Caco-2 (cell line): ENCODE results near the gene ARSB. TPM values are rescaled to one million over a fixed set of nuclear protein-coding genes. Genes with fewer than 3 reads are reported as not detected.

Experiments
- BruUV-seq: library from RNA; stranded (reverse); fragments of 400-500 nt; replicated peaks from 2 replicates; lab custom pipeline; 2021; lab: Mats Ljungman, UMichigan
- CTCF ChIA-PET: fragments of 300-600 bp; sonication (Branson Sonifier 250); formaldehyde crosslinking; loops from one replicate; lab custom pipeline; 2022; ENCODE audit warnings: antibody characterized with exemption; lab: Charles Lee
- POLR2A ChIA-PET: fragments of 300-600 bp; sonication (Branson Sonifier 250); formaldehyde crosslinking; loops from one replicate; lab custom pipeline; 2022; ENCODE audit warnings: antibody characterized with exemption; lab: Charles Lee
- DNase-seq, 2 experiments: peaks; one replicate each; pipeline versions ENCODE4 v3.0.0 to v3.0.0-alpha.2; 2020 to 2022
- H3K27me3 ChIP-seq: replicated peaks from 2 replicates; pipeline ENCODE4 v1.6.0; 2011; ENCODE audit warnings: low read length; ENCODE audit not compliant: control insufficient read depth, insufficient read depth
- H3K36me3 ChIP-seq: 2 replicates; pipeline ENCODE4 v1.5.1; 2011; ENCODE audit warnings: low read length; ENCODE audit not compliant: control insufficient read depth, insufficient read depth
- H3K4me1 ChIP-seq: fragments of 250-450 bp; sonication (Bioruptor Pico); 2 replicates; pipeline ENCODE4 v1.5.1; 2020; ENCODE audit warnings: mild to moderate bottlenecking
- H3K4me3 ChIP-seq: 2 replicates; pipeline ENCODE4 v1.5.1; 2011; ENCODE audit warnings: low read depth, mild to moderate bottlenecking, control low read depth, low read length
- H3K9me3 ChIP-seq: fragments of 250-450 bp; sonication (Bioruptor Pico); 2 replicates; pipeline ENCODE4 v1.5.1; 2020; ENCODE audit warnings: mild to moderate bottlenecking, moderate library complexity
- H3K27ac Mint-ChIP-seq: one replicate; pipeline ENCODE4 v1.8.0; 2022; ENCODE audit warnings: mixed read lengths; ENCODE audit not compliant: unreplicated experiment
- H3K27me3 Mint-ChIP-seq: one replicate; pipeline ENCODE4 v1.8.0; 2022; ENCODE audit warnings: mixed read lengths; ENCODE audit not compliant: insufficient read depth, unreplicated experiment
- H3K36me3 Mint-ChIP-seq: one replicate; pipeline ENCODE4 v1.8.0; 2022; ENCODE audit warnings: mild to moderate bottlenecking, mixed read lengths; ENCODE audit not compliant: insufficient read depth, unreplicated experiment
- H3K4me1 Mint-ChIP-seq: one replicate; pipeline ENCODE4 v1.8.0; 2022; ENCODE audit warnings: low read depth, mixed read lengths; ENCODE audit not compliant: unreplicated experiment
- H3K4me3 Mint-ChIP-seq: one replicate; pipeline ENCODE4 v1.8.0; 2022; ENCODE audit warnings: mild to moderate bottlenecking, moderate library complexity, mixed read lengths; ENCODE audit not compliant: unreplicated experiment
- H3K9me3 Mint-ChIP-seq: one replicate; pipeline ENCODE4 v1.8.0; 2022; ENCODE audit warnings: mixed read lengths; ENCODE audit not compliant: unreplicated experiment
- intact Hi-C: fragments of 100-400 bp; cut with micrococcal nuclease; formaldehyde crosslinking; loops from one replicate; pipeline ENCODE4 v1.10.0; 2022; ENCODE audit not compliant: unreplicated experiment
- total RNA-seq: library from RNA; stranded (reverse); gene quantifications from 2 replicates; pipeline ENCODE4 v1.2.3, GENCODE V29; 2022
- TF ChIP-seq, protein P1 (sequence below), 2 experiments: fragments of 200-600 bp in 1 of 2; IDR thresholded peaks; 1 replicate in 1 of 2; 2 replicates in 1 of 2; pipeline versions ENCODE4 v1.5.1 to v1.8.0; 2011 to 2022; ENCODE audit warnings: antibody characterized with exemption in 1 of 2, control low read depth in 1 of 2, inconsistent platforms in 1 of 2, low read depth in 1 of 2, low read length in 1 of 2, mild to moderate bottlenecking in 1 of 2, moderate library complexity in 1 of 2; ENCODE audit not compliant: insufficient read depth in 1 of 2, severe bottlenecking in 1 of 2, unreplicated experiment in 1 of 2

The ARSB gene
- total RNA-seq, 1 experiment from 2014 or later: 17.4 TPM

DNA sequence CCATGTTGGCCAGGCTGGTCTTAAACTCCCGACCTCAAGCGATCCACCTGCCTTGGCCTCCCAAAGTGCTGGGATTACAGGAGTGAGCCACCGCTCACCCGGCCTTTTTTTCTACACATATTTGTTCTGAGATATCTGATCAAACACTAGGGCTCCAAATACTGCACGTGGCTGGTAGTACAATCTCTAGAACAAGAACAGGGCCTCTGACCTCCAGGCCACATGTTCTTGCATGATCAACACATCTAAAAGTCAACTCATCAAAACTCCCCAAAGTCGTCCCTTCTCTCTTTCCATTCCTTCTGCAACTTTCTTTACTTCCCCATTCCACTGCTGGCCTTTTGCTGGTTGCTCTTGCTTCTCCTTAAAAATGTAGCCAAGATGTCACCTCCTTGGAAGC, 223.3 kb downstream of the ARSB start:
- POLR2A ChIA-PET: no interaction called here
- H3K4me1 Mint-ChIP-seq: peaks cover 67% of the 10 kb centered on the region

DNA sequence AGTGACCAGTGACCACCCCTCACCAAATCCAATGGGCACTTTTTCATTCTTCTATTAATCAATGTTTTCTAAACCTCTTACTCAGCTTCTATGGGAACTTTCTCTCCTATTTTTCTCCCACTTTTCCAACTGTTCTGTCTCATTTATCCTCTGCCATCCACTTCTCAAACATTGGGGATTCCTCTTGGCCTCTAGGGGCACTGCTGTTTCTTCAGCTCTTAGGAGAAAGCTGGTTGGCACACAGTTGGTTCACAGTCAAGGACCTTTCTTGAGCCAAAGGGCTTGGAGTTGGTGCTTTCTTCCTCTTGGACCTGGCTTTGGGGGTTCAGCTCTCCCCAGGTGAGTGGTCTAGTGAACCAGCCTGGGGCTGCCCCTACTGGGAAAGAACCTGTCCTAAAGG, 224.3 kb downstream of the ARSB start:
- no peak overlapping the region for H3K4me3 ChIP-seq
- TF ChIP-seq, protein P1, sequence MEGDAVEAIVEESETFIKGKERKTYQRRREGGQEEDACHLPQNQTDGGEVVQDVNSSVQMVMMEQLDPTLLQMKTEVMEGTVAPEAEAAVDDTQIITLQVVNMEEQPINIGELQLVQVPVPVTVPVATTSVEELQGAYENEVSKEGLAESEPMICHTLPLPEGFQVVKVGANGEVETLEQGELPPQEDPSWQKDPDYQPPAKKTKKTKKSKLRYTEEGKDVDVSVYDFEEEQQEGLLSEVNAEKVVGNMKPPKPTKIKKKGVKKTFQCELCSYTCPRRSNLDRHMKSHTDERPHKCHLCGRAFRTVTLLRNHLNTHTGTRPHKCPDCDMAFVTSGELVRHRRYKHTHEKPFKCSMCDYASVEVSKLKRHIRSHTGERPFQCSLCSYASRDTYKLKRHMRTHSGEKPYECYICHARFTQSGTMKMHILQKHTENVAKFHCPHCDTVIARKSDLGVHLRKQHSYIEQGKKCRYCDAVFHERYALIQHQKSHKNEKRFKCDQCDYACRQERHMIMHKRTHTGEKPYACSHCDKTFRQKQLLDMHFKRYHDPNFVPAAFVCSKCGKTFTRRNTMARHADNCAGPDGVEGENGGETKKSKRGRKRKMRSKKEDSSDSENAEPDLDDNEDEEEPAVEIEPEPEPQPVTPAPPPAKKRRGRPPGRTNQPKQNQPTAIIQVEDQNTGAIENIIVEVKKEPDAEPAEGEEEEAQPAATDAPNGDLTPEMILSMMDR (IDR thresholded peaks at IDR 0.05; ENCODE audit: insufficient read depth in 1 of 2, low read depth in 1 of 2, low read length in 1 of 2, severe bottlenecking in 1 of 2, unreplicated experiment in 1 of 2): peak; percentile 17 to 25
- H3K27me3 ChIP-seq: no peaks in the 10 kb centered on the region
- peak overlapping the region; percentile 11 for H3K27ac Mint-ChIP-seq
- intact Hi-C loops: no loop called here
- ChIA-PET POLR2A (no interaction called here), CTCF (no interaction called here)
- H3K36me3 Mint-ChIP-seq: peaks cover 6% of the 10 kb centered on the region
- H3K36me3 ChIP-seq: no peaks in the 10 kb centered on the region
- DNase-seq: no peak
- H3K4me3 Mint-ChIP-seq: no peak overlapping the region
- no peaks in the 10 kb centered on the region for H3K27me3 Mint-ChIP-seq
- H3K9me3 ChIP-seq: no peaks in the 10 kb centered on the region
- peaks cover 57% of the 10 kb centered on the region for H3K4me1 Mint-ChIP-seq
- no TSS peak for BruUV-seq
- H3K9me3 Mint-ChIP-seq: peaks cover 12% of the 10 kb centered on the region
- peaks cover 41% of the 10 kb centered on the region for H3K4me1 ChIP-seq

More for the DNA sequence above, 223.3 kb downstream of the ARSB start:
- Mint-ChIP-seq H3K27ac (no peak overlapping the region), H3K36me3 (peaks cover 6% of the 10 kb centered on the region), H3K27me3 (no peaks in the 10 kb centered on the region), H3K4me3 (no peak overlapping the region), H3K9me3 (peaks cover 12% of the 10 kb centered on the region)
- CTCF ChIA-PET: no interaction called here
- Histone ChIP-seq H3K4me3 (no peak overlapping the region), H3K9me3 (no peaks in the 10 kb centered on the region), H3K4me1 (peaks cover 44% of the 10 kb centered on the region), H3K27me3 (no peaks in the 10 kb centered on the region), H3K36me3 (no peaks in the 10 kb centered on the region)
- no TSS peak for BruUV-seq
- DNase-seq: no peak
- TF ChIP-seq, protein P1 (IDR thresholded peaks at IDR 0.05; ENCODE audit: insufficient read depth in 1 of 2, low read depth in 1 of 2, low read length in 1 of 2, severe bottlenecking in 1 of 2, unreplicated experiment in 1 of 2): no peak
- intact Hi-C loops: no loop called here

DNA sequence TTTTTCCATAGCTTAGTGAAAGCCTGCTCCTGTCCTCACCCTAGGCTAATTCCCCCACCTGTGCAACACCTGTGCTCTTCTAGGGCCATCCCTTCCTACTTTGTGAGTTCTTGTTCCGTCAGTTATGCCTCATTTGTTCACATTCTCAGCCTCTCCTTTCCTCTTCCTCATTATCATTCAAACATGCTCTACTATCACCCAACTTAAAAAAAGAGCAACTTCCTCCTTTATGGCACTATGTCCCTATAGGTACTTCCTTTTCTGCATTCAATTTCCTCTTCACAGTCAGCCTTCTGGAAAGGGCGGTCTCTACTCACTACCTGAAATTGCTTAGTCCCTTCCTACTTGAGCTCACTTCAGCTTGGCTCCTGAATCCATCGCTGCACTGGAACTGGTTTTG, 224.7 kb downstream of the ARSB start:
- peaks cover 6% of the 10 kb centered on the region for H3K36me3 Mint-ChIP-seq
- no peak overlapping the region for H3K27ac Mint-ChIP-seq
- no peak for DNase-seq
- Histone ChIP-seq H3K4me1 (peaks cover 37% of the 10 kb centered on the region), H3K36me3 (no peaks in the 10 kb centered on the region), H3K9me3 (no peaks in the 10 kb centered on the region), H3K27me3 (no peaks in the 10 kb centered on the region), H3K4me3 (no peak overlapping the region)
- no TSS peak for BruUV-seq
- peaks cover 53% of the 10 kb centered on the region for H3K4me1 Mint-ChIP-seq
- H3K27me3 Mint-ChIP-seq: no peaks in the 10 kb centered on the region
- ChIA-PET CTCF (no interaction called here), POLR2A (no interaction called here)
- H3K4me3 Mint-ChIP-seq: no peak overlapping the region
- H3K9me3 Mint-ChIP-seq: peaks cover 12% of the 10 kb centered on the region
- TF ChIP-seq, protein P1 (IDR thresholded peaks at IDR 0.05; ENCODE audit: insufficient read depth in 1 of 2, low read depth in 1 of 2, low read length in 1 of 2, severe bottlenecking in 1 of 2, unreplicated experiment in 1 of 2): no peak
- intact Hi-C loops: no loop called here
